Islet of Langerhans (tissue), 1 donor: ENCODE measurements around the gene MRTFA.
A peak's percentile ranks its signal among the peaks of the same experiment; 100 is the strongest.
"Not testable (repeated sequence)": the region's sequence is repeated elsewhere in the genome, so short reads cannot be mapped to it uniquely, and the experiment has no call there.

Source experiments
- FAIRE-seq: peaks from one replicate; lab custom pipeline; 2011; peaks lifted over from hg19 to GRCh38; lab: Jason Lieb, UNC

Gene MRTFA

GRCh38 chr22:40519284-40519947 lies 117.1 kb downstream of the MRTFA start:
- FAIRE-seq = no peak

DNA sequence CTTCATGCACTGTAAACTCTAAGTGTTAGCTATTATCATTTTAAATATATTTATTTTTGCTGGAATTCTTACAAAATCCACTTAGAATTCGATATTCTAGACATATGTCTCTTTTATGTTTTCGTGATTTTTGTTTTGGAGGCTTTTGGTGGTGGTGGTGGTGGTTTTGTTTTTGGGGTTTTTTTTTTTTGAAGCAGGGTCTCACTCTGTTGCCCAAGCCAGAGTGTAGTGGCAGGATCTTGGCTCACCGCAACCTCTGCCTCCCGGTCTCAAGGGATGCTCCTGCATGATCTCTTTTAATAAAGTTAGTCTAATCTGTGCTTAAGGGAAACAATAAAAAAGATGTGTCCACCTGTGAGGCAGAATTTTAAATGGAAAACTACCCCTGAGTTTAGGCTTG lies 117.7 kb downstream of the MRTFA start:
- no peak for FAIRE-seq

DNA sequence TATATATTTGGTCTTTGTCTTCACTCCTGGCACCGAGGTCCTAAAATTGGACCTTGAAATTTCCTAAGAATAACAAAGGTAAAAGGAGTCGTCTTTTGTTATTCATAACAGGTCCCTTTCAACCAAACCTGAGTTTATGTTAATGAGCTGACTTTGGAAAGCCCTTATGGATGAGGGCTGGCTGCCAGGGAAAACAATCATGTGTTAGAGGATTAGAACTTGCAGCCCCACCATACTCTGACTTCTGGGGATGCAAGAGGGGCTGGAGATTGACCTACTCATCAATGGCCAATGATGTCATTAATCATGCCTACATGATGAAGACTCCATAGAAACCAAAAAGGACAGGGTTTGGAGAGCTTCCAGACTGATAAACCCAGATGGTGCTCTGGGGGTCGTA lies 118.9 kb downstream of the MRTFA start:
- FAIRE-seq = no peak

GRCh38 chr22:40516416-40516815 lies 120.1 kb downstream of the MRTFA start:
- FAIRE-seq = no peak

DNA sequence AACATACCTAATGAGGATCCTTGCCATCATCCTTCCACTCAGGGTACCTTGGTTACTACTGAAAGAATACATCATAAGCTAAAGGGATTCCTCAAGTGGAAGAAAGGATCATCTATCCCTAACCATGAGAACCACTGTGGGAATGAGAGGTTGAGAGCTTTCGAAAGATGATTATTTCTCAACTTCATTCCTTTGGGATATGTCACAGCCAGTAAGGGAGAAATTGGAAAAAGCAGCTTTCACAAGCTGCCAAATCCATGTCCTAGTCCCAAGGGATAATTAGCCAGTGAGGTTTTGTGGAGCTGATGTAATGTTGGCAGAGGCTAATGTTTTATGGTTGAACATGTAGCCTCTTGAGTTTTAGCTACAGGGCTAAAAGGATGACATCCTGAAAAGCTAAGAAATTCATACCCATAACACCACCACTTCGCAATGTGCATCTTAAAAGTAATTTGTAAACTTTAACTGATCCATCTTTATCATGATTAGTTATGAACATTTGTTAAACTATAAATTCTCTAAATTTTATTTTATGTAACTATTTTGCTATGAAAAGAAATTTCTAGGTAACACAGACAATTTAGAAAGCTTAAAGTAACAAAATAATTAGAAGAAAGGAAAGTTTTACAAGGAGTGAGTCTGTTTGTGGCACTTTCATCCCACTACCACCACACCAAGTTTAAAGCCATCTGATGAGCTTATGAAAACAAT lies 123.9 kb downstream of the MRTFA start:
- FAIRE-seq = no peak

DNA sequence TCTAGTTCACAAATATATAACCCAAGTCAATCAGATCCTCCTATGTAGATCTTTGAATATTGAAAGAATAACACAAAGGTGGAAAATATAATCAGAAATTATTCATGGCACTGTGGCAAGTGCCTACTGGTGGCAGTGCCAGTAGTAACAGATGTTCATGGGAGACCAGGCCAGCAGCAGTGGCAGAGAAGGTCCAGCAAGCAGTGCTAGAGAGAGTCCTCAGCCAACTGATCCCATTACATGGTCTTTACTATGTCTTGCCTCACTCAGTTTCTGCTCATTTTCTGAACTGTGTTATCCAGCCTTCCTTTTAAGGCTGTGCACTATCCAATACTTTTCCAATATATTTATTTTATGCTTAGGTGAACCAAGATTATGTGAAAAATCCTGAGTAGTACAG lies 124.9 kb downstream of the MRTFA start:
- FAIRE-seq = no peak

DNA sequence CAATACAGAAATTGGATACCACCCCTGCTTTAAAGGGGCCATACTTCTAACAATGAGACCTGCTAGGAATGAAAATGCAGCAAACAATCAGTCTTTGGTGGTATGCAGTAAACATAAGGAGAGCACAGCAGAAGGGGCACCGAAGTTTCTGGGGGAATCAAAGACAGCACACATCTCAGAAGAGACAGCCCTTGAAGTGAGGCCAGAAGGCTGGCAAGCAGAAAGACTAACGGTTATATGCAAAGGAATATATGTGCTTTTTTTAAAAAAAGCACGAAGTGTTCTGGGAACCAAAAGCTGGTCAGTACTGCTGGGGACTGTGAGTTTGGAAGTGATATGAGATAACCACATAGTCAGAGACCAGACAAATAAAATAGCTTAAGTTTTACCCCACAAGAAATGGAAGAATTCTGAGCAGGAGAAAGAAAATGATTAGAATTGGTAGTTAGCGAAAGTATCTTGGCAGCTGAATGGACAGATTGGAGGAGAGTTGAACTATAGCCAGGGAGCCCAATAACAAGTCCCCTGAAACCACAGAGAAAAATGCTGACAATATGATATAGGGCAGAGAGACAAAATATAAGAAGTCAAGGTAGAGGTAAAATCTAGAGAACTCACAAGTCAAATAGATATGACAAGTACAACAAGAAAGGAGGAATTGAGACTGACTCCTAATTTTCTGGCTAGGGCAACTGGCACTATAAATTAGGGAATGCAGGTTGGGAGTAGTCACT lies 125.7 kb downstream of the MRTFA start:
- no peak for FAIRE-seq

GRCh38 chr22:40509401-40510134 lies 127.0 kb downstream of the MRTFA start:
- FAIRE-seq = no peak

DNA sequence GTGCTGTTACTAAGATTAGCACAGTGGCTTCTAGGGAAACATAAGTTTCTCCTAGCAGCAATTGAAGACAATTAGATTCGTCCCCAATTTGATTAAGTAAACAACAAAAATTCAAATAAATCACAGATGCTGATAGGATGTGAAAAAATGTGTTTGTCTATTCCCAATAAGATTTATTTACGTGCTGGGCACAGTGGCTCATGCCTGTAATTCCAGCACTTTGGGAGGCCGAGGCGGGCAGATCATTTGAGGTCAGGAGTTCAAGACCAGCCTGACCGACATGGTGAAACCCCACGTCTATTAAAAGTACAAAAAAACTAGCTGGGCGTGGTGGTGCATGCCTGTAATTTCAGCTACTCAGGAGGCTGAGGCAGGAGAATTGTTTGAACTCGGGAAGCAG lies 128.5 kb downstream of the MRTFA start:
- FAIRE-seq = not testable (repeated sequence)

DNA sequence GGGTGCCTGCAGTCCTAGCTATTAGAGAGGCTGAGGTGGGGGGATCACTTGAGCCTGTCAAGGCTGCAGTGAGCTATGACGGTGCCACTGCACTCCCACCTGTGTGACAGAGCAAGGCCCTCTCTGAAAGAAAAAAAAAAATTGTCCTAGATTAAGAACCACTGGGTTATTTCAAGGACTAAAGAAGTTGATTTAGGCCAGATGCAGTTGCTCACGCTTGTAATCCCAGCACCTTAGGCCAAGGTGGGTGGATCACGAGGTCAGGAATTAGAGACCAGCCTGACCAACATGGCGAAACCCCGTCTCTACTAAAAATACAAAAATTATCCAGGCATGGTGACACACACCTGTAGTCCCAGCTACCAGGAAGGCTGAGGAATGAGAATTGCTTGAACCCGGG lies 129.0 kb downstream of the MRTFA start:
- no peak for FAIRE-seq

DNA sequence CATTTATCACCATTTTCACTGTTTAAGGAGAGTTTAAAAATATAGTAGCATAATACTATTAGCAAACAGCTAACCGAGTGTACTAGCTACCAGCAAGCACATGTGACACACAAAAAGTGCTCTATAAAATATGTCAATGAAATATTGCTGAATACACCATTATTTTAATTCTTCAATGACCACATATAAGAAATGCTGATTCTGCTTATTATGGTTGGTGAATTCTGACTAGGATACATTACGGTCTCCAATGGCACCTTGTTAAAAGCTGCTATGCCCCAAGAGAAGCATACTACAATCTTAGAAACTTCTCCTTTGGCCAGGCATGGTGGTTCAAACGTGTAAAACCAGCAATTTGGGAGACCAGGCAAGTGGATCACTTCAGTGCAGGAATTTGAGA lies 129.8 kb downstream of the MRTFA start:
- FAIRE-seq = no peak

DNA sequence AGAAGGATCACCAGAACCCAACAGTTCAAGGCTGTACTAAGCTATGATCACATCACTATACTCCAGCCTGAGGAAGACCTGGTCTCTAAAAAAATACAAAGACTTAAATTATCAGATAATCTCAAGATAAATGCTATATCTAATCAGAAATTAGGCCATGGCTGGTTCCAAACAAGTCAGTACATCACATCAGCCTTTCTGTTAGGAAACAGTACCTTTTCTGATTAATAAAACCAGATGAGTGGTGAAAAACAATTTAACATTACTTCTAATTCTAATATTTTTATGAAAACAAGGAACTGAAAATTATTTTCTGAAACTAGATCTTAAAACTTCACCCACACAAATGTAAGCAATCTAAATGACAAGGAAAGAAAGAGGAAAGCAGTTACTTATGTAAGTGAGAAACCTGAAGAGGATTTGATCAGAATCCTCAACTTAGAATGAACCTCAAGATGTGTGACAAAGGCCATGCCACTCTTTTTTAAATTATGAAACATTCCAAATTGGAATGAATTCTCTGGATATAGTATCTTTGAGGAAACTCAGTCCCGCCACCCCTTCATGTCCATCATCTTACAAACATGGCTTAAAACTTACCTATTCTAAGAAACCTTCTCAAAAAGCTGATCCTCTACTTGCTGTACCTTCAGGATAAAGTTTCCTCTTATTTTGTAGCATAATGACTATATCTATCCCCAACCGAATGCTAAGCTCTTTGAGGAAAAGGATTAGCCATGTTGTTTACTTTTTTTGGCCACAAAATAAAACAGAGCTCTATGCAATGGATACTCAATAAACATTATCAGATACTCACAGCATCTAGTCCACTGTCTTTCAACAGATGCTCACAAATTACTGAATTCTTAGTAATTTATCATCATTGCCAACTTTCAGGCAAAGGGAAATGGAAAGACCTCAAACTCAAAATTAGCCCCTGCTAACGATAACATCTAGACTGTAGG lies 132.0 kb downstream of the MRTFA start:
- no peak for FAIRE-seq

GRCh38 chr22:40502919-40503318 lies 133.6 kb downstream of the MRTFA start:
- FAIRE-seq = no peak

GRCh38 chr22:40500465-40500786 lies 136.1 kb downstream of the MRTFA start:
- FAIRE-seq = not testable (repeated sequence)

DNA sequence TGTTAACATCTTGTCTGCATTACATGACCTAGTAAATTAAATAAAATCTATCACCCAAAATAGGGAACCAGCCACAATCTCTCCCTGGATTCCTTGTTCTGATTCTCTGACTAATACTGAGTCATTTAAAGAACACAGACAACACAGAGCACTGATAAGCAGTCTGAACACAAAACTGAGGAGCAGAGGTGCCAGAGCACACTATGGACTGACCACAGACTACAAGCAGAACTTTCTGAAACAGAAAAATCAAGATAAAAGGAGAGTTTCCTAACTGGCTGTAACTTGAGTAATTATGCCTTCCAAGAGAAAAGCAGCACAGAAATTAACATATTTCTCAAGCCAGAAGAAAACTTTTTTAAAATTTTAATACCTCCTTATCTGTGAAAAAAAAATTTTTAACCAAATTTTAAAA lies 137.3 kb downstream of the MRTFA start:
- FAIRE-seq = peak; percentile 74

- FAIRE-seq = peak; percentile 36
Measured at GRCh38 chr22:40498420-40499208, 137.9 kb downstream of the MRTFA start.

- no peak for FAIRE-seq
Measured at GRCh38 chr22:40493441-40493840, 143.1 kb downstream of the MRTFA start.

DNA sequence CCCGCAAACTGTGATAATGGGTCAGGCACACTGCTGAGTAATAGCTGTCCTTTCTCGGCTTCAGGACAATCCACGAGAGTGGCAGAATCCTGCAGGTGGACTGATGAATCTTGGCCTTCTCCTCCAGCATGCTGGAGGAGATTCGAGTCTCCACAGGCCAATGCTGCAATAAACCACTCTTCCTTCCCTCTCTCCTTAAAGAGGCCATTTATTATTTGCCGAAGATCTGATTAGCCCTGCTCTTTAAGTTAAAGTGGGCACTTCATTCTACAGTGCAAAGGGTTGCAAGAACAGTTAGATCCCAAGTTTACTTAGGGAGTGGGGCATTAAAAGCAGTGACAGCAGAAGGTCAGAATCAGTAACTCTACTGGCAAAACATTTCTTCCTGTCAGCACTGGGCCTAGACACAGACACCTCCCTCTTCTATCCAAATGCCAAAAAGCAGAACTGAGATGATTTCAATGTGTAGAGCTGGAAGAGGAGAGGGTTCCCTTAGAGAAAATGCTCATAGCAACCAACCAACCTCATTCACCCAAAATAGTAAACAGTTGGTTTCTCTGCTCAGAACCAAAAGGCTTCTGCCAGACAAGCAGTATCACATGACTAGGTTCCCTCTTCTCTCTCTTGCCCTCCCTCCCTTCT lies 144.4 kb downstream of the MRTFA start:
- no peak for FAIRE-seq

DNA sequence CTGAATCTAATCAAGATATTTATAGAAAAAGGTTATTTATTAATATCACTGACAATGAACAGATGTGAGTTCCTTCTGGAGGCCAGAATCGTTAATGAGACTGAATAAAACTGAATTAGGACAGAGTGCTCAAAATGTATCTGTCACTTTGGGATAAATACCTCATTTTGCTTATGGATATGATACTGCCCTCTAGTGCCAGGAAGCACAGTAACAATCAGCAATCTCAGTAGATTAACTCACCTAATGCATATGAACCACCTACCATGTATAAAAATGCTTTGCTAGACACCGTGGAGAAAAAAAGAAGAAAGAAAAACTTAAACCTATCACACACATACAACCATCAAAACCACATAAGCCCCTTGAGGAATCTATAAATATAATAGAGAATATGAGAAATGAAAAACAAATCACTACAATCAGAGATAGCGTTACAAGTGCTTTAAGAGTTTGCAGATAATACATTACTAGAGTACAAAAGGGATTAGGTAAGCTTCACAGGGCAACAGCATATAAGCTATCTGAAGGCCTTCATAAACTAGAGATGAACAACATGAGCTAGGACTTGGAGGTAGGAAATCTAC lies 148.8 kb downstream of the MRTFA start:
- peak; percentile 9 for FAIRE-seq
